Kasumi-1 (cell line): ENCODE data around the gene SMARCA2.
"Not testable (repeated sequence)": the region's sequence is repeated elsewhere in the genome, so short reads cannot be mapped to it uniquely, and the experiment has no call there.

Experiments used
- DNase-seq, 2 experiments: peaks; one replicate each; lab custom pipeline; 2025; lab: John Stamatoyannopoulos, UW

The SMARCA2 gene

GRCh38 chr9:2145746-2146145 is 130.6 kb downstream of the SMARCA2 start:
- DNase-seq, result no peak

GRCh38 chr9:2146700-2147099 is 131.6 kb downstream of the SMARCA2 start:
- DNase-seq, result not testable (repeated sequence)

GRCh38 chr9:2150338-2150737 is 135.2 kb downstream of the SMARCA2 start:
- no peak for DNase-seq

GRCh38 chr9:2151171-2151570 is 136.0 kb downstream of the SMARCA2 start:
- DNase-seq, result no peak

GRCh38 chr9:2152966-2153629 is 138.0 kb downstream of the SMARCA2 start:
- no peak for DNase-seq

GRCh38 chr9:2153630-2154217 is 138.6 kb downstream of the SMARCA2 start:
- DNase-seq, result no peak

- DNase-seq, result no peak
Observed at GRCh38 chr9:2154731-2155130, 139.6 kb downstream of the SMARCA2 start.

GRCh38 chr9:2155966-2156365 is 140.8 kb downstream of the SMARCA2 start:
- DNase-seq, result no peak

GRCh38 chr9:2157277-2158110 is 142.3 kb downstream of the SMARCA2 start:
- peak in 1 of 2 experiments; percentile 42 for DNase-seq

- DNase-seq, result peak; percentile 71 to 77
Observed at GRCh38 chr9:2158111-2158610, 143.0 kb downstream of the SMARCA2 start.

GRCh38 chr9:2158766-2159430 is 143.8 kb downstream of the SMARCA2 start:
- DNase-seq, result no peak

GRCh38 chr9:2159521-2160454 is 144.6 kb downstream of the SMARCA2 start:
- no peak for DNase-seq

GRCh38 chr9:2161661-2162060 is 146.5 kb downstream of the SMARCA2 start:
- no peak for DNase-seq

GRCh38 chr9:2163231-2163885 is 148.2 kb downstream of the SMARCA2 start:
- no peak for DNase-seq

GRCh38 chr9:2164268-2164667 is 149.1 kb downstream of the SMARCA2 start:
- DNase-seq, result no peak

GRCh38 chr9:2166203-2166602 is 151.1 kb downstream of the SMARCA2 start:
- DNase-seq, result no peak

GRCh38 chr9:2169035-2169434 is 153.9 kb downstream of the SMARCA2 start:
- no peak for DNase-seq

- no peak for DNase-seq
Observed at GRCh38 chr9:2170722-2171121, 155.6 kb downstream of the SMARCA2 start.

GRCh38 chr9:2173170-2173569 is 158.0 kb downstream of the SMARCA2 start:
- DNase-seq, result no peak

- DNase-seq, result no peak
Observed at GRCh38 chr9:2173861-2174260, 158.7 kb downstream of the SMARCA2 start.

- no peak for DNase-seq
Observed at GRCh38 chr9:2174306-2174705, 159.2 kb downstream of the SMARCA2 start.
